Sciatic nerve (tissue), 2 donors: ENCODE results near the gene FOXC2. TPM values are rescaled to one million over a fixed set of nuclear protein-coding genes. Genes with fewer than 3 reads are reported as not detected.

Experiments used
- ATAC-seq: fragments of 200-7000 bp; cut with Tn5 transposase; one replicate; pipeline ENCODE4 v1.9.1; 2020; ENCODE audit warnings: mild to moderate bottlenecking, moderate library complexity
- DNase-seq: peaks from one replicate; pipeline ENCODE4 v3.0.0-alpha.2; 2020; ENCODE audit warnings: low spot score
- intact Hi-C: fragments of 100-400 bp; cut with DNase I; formaldehyde crosslinking; loops from one replicate; pipeline ENCODE4 v1.14.2; 2022
- total RNA-seq: library from RNA; stranded (reverse); fragmentation: NEBNext Ultra II Directional; extraction: Animal tissue kit (Norgen Biotek cat#: 25700); gene quantifications from one replicate; pipeline ENCODE4 v1.2.1, GENCODE V29; 2021
- donor health status: DM: no; HTN: no; CAD: no.
- donor health status: DM: no; HTN: no; CAD: no.

FOXC2 gene
- total RNA-seq, 1 donor from 2014 or later: 20.0 TPM

DNA sequence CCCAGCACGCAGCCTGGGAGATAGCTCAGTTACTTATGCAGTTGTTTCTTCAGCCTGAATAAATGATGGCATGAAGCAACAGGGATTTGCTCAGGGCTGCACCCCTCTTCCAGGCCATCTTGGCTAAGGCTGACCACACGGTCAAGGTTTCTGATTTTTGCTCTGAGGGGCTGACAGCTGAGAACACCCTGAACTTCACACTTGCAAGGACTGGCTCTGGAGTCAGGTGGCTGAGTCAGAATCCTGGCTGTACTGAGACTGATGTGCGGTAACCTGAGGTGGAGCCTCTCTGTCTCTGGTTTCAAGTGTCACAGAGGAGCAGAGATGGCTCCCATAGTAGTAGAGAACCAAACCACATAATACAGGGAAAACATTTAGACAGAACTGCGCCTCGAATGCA lies 16.3 kb upstream of the FOXC2 start:
- ATAC-seq (no peak), DNase-seq (no peak)
- intact Hi-C loops: no loop called here

DNA sequence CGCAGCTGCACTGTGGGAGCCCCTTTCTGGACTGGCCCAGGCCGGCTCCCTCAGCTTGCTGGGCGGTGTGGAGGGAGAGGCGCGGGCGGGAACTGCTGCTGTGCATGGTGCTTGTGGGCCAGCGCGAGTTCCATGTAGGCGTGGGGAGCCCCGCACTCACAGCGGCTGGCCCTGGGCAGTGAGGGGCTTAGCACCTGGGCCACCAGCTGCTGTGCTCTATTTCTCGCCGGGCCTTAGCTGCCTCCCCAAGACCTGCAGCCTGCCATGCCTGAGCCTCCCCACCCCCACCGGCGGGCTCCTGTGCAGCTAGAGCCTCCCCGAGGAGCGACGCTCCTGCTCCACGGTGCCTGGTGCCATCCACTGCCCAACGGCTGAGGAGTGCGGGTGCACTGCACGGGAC lies 13.3 kb upstream of the FOXC2 start:
- ATAC-seq (no peak), DNase-seq (no peak)
- intact Hi-C loops: no loop called here

DNA sequence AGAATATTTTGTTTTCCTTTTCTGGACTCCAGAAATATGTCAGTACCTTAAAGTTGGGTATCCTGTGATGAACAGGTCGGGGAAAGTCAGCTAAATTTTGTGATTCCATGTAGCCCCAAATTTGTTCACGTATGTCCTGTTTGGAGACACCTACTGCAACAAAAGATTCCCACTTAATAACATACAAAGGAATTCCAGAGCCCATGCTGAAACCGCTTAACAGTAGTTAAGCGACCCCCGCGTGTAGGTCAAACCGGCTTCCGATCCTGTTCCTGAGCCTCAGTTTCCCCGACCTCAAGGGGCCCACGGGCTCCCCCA lies 12.1 kb upstream of the FOXC2 start:
- no peak for ATAC-seq
- intact Hi-C loops: no loop called here
- no peak for DNase-seq

DNA sequence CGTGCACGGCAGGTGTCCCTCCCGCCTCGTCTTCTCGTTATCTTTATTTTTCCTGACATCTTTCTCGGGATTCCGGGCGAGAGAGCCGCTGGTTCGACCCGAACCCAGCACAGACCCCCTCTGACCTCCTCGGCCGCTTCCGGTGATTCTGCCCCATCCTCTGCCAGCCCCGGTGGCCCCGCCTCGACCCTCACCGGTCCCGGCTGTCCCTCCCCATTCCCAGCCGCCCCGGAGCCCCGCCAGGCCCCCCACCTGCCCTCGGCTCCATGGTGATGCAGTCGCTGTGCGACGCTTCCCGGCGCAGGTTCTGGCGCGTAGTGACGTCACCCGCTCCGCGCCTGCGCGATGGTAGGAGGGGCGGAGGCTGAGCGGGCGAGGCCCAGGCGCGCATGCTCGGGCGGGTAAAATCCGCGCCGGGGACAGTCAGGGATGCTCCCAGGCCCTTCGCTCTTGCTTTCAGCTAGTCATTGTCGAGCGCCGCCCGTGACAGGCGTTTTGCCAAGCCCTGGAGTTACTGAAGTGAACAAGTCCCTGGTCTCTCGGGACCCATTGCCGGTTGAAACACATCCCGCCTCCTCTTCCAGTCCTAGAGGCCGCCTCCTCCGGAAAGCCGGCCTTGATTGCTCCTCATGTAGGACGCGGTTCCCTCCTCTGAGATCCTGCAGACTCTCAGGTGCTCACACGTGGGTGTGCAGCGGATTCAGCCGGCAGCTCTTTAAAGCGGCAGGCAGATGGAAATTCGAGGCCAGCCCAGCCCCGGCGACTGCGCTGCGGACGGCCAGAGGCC lies 11.5 kb upstream of the FOXC2 start, which contains the start of gene MTHFSD:
Gene MTHFSD (minus strand): TSS at position 319 of the 787 bp plus-strand sequence. CDS start 51 bp downstream, at position 268.
- peak; percentile 98 for DNase-seq
- intact Hi-C loops: no loop called here
- peak; percentile 99 for ATAC-seq

DNA sequence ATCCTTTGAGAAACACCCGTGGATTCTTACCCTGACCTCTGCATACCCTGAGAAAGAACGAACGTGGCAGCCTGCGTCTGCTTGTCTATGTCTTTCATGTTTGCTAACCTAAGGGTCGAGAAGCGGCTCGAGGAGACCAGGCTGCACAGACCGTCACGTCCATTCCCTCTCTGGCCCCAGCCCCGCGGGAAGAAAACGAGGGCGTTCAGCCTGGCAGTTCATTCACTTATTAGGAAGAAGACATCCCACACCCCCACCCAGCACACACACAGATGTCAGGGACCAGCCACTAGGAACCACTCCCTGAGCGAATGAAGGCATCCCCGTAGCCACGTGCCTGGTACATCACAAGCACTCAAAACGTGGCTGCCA lies 10.9 kb upstream of the FOXC2 start:
- peak; percentile 66 for DNase-seq
- intact Hi-C loops: no loop called here
- peak; percentile 12 for ATAC-seq

DNA sequence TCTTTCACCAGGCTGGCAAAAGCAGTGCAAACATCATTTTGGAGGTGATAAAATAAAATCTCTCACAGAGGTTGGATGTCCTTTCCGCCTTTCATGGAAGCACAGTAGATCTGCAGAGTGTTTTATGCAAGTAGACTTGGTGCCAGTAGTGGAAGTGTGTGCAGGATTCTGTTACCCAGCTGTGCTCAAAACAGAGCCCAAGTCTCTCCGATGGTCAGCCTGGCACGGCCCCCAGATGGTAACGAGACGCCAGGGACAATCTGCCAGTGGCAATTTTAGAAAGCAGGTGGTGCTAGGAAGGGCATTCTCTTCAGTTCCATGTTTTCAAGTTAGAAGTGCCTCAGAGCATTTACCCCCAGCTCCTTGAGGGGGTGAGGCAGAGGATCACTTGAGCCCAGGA lies 10.1 kb upstream of the FOXC2 start:
- ATAC-seq (no peak), DNase-seq (no peak)
- intact Hi-C loops: no loop called here

DNA sequence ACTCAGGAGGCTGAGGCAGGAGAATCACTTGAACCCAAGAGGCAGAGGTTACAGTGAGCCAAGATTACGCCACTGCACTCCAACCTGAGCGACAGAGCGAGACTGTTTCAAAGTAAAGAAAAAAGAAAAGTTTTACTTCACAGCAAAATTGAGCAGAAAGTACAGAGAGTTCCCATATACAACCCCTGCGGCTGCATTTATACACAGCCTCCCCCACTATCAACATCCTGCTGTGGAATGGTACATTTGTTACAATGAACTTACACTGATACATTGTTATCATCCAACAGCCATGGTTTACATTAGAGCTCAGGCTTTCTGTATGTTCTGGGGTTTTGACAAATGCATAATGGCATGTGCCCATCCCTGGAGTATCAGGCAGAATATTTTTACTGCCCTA lies 9.0 kb upstream of the FOXC2 start:
- intact Hi-C loops: no loop called here
- ATAC-seq (no peak), DNase-seq (no peak)

DNA sequence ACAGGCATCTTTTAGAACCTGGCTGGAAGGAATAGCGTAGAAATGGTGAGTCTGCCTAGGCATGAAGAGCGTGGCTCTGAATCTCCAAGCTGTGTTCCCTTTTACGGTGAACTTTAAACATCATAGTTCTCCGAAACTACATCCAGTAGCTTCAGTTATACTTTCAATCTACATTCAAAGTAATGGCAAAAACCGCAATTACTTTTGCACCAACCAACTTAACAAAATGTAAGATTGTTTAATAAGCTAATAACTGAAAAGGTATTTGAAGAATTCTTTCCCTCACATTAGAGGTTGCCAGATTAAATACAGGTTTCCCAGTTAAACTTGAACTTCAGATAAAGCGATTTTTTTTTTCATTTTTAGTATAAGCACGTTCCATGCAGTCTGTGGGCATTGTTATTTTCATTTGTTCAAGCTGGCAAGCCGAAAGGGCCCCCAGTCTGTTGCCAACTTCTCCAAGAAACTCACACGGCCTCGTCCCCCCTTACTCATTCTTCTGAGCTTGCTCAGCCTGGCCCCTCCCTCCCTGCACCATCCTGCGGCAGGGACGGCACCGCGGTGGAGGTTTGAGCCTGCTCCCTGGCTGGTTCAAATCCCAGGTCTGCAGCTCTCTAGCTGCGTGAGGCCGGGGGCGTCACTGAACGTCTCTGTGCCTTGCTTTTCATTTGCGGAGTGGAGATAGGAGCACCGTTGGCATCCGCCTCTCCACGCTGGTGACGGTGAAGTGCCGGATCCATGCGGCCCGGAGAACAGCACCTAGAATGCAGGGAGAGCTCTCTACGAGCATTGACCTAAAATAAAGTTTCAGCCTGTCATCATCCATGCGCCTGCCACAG lies 8.1 kb upstream of the FOXC2 start:
- ATAC-seq: no peak
- DNase-seq: no peak
- intact Hi-C loops: no loop called here

DNA sequence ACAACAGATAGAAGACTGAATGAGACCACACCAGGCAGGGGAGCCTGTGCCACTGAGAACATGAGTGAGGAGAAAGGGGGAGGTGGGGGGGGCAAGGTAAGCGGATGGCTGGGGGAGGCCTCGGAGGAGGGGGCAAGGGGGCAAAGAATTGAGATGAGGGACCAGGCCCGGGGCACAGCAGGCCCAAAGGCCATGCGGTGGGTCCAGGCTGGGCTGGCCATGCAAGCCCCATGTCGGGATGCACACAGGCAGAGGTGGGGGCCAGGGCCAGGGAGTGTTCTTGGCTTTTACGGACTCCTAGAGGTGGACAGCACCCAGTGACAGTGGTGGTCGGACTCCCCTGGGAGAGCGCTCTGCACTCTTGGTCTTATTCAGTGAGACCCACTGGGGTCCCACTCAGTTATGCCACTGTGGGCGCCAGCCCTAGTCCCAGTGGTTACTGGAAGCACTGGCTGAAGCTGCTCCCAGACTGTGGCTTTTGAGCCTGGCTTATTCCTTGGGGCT lies 6.8 kb upstream of the FOXC2 start:
- intact Hi-C loops: loop anchor here (5.0 kb wide), 2 partner anchors 507 to 717 kb away; no protein-coding TSS in a partner anchor
- no peak for DNase-seq
- ATAC-seq: no peak

DNA sequence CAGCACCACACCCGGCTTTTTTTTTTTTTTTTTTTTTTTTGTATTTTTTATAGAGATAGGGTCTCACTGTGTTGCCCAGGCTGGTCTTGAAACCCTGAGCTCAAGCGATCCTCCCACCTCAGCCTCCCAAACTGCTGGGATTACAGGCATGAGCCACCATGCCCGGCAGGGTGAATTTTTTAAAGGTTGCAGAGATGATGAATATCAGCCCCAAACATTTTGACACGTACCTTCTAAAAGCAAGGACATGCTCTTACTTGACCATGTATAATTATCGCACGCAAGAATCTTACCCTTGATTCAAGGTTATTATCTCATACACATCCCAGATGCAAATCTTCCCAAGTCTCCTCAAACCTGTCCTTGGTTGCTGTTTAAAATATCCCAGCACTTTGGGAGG lies 4.3 kb upstream of the FOXC2 start:
- no peak for DNase-seq
- intact Hi-C loops: loop anchor here (5.0 kb wide), 2 partner anchors 505 to 715 kb away; no protein-coding TSS in a partner anchor
- ATAC-seq: no peak

DNA sequence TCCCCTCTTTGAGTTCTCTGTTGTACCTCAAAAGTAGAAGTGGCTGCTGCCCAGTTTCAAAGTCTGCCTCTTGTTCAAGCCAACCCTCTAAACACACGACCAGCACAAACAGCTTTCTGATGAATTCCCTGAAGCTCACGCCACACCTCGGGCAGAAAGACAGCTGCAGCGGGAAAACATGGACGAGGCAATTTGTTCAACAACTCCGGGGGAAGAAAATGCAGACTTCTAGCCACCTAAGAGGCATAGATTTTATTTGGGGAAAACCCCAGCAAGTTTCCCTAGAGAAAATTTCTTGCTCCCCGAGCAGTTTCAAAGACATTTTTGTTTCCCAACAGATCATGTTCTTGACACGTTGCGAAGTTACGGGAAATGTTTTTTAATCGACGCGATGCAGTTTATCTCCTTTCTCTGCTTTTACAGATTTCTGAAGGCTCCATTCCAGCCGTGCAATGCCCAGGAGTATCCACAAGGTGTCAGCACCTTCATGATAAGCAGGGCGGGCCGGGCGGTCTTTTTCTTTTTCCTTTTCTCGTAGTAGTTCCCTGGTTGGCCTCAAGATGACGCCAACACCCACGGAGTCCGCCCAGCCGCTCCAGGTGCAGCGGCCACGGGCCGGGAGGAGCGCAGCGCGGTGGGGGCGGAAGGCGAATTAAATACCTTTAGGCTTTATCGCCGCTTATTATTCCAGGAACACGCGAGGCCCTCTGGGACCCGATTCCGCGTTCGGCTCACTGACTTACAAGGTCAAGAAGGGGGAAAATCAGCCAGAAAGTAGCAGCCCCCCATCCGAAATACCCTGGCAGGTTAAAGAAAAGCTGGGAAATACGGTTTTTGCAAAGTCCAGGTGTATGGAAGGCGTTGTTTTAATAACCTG lies 2.9 kb upstream of the FOXC2 start:
- intact Hi-C loops: loop anchor here (5.0 kb wide), 2 partner anchors 504 to 714 kb away; no protein-coding TSS in a partner anchor
- DNase-seq (peak; percentile 95), ATAC-seq (peak; percentile 83)

DNA sequence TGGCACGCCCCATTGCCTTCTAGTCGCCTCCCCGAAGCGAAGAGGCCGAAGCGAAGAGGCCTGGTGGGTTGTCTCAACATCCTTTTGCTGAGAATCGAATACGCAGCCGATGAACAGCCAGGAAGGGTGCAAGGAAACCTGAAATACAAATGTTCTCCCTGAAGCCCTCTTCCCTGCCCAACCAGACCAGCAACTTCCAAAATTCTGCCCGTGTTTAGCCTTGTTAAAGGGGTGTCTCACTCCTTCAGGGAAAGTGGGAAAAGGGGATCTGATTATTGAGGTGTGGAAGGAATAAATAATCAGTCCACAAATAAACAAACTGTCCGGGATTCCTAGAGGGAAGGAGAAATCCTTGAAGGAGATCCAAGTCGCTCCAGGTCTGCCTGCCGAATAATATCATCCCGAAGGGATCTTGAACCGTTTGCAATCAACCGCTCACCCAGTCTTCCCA lies 1.4 kb upstream of the FOXC2 start:
- DNase-seq (no peak), ATAC-seq (no peak)
- intact Hi-C loops: no loop called here

DNA sequence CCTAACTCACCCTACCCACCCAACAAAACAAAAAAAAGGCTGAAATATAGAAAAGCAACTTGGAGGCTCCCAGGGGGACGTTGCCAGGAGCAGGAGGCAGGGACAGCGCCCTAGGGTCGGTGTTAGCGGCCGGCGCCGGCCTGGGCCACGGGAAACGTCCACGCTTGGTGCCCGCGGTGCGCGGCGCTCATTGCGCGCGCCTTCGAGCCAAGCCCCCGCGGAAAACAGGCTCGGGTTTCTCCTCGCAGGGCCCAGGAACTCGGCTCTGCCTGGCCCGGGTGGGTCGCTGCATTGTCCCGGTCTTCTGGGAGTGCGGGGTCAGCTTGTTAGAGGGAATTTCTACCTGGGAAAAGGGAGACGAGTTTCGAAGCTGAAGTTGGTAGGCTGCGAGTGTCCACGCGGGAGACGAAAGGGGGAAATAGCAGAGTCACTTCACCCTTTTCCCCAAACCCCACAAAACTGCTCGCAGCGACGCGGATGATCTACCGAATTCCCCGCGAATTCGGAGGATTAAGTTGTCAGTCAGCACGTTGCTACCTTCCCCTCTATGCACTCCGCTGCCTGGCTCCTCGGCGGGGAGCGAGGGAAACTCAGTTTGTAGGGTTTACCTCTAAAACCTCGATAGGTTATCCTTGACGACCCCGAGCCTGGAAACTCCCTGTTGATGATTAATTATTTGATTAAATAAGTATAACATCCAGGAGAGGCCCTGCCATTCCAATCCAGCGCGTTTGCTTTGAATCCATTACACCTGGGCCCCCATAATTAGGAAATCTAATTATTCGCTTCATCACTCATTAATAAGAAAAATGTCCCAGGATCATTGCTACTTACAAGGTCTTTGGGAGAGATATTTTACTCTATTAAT lies 751 bp upstream of the FOXC2 start:
- intact Hi-C loops: no loop called here
- DNase-seq (no peak), ATAC-seq (no peak)

DNA sequence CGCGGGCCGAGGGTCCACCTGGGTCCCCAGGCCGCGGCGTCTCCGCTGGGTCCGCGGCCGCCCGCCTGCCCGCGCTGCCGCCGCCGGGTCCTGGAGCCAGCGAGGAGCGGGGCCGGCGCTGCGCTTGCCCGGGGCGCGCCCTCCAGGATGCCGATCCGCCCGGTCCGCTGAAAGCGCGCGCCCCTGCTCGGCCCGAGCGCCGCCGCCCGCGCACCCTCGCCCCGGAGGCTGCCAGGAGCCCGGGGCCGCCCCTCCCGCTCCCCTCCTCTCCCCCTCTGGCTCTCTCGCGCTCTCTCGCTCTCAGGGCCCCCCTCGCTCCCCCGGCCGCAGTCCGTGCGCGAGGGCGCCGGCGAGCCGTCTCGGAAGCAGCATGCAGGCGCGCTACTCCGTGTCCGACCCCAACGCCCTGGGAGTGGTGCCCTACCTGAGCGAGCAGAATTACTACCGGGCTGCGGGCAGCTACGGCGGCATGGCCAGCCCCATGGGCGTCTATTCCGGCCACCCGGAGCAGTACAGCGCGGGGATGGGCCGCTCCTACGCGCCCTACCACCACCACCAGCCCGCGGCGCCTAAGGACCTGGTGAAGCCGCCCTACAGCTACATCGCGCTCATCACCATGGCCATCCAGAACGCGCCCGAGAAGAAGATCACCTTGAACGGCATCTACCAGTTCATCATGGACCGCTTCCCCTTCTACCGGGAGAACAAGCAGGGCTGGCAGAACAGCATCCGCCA lies 504 bp downstream of the FOXC2 start:
- ATAC-seq (peak; percentile 59), DNase-seq (no peak)
- intact Hi-C loops: no loop called here

DNA sequence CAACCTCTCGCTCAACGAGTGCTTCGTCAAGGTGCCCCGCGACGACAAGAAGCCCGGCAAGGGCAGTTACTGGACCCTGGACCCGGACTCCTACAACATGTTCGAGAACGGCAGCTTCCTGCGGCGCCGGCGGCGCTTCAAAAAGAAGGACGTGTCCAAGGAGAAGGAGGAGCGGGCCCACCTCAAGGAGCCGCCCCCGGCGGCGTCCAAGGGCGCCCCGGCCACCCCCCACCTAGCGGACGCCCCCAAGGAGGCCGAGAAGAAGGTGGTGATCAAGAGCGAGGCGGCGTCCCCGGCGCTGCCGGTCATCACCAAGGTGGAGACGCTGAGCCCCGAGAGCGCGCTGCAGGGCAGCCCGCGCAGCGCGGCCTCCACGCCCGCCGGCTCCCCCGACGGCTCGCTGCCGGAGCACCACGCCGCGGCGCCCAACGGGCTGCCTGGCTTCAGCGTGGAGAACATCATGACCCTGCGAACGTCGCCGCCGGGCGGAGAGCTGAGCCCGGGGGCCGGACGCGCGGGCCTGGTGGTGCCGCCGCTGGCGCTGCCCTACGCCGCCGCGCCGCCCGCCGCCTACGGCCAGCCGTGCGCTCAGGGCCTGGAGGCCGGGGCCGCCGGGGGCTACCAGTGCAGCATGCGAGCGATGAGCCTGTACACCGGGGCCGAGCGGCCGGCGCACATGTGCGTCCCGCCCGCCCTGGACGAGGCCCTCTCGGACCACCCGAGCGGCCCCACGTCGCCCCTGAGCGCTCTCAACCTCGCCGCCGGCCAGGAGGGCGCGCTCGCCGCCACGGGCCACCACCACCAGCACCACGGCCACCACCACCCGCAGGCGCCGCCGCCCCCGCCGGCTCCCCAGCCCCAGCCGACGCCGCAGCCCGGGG lies 1.3 kb downstream of the FOXC2 start:
- ATAC-seq: no peak
- intact Hi-C loops: no loop called here
- peak; percentile 42 for DNase-seq
